NCI-H226 (cell line): ENCODE measurements around the gene COQ5.
"Not testable (repeated sequence)": the region's sequence is repeated elsewhere in the genome, so short reads cannot be mapped to it uniquely, and the experiment has no call there.

Source experiments
- DNase-seq: peaks from one replicate; pipeline ENCODE4 v3.0.0-alpha.2; 2015

COQ5 gene, protein sequence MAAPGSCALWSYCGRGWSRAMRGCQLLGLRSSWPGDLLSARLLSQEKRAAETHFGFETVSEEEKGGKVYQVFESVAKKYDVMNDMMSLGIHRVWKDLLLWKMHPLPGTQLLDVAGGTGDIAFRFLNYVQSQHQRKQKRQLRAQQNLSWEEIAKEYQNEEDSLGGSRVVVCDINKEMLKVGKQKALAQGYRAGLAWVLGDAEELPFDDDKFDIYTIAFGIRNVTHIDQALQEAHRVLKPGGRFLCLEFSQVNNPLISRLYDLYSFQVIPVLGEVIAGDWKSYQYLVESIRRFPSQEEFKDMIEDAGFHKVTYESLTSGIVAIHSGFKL

DNA sequence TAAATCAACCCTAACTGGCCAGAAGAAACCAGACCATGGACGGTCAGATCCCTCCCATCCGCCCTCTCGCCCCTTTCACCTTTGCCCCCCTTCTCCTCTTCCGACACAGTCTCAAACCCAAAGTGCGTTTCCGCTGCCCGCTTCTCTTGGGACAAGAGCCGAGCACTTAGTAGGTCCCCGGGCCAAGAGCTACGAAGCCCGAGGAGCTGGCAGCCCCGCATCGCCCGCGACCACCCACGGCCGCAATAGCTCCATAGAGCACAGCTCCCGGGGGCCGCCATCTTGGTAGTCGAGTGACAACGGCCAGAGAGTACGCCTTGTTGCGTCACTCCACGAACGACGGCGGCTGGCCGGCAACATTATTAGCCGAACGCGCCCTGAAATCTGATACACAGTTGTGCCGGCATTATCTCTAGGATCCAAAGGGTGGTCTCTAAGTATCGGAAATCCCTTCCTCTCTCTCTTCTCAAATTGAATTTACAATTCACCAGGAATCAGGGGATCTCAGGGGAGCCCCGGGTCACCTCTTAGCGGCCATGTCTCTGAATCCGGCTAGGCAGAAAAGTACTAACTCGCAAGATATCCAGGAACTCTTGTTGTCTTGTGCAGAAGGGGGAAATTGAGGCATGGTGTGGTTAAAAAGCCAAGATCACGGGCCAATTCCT, at the start of gene COQ5:
Gene COQ5 (minus strand): TSS at position 298 of the 665 bp plus-strand sequence. CDS start 17 bp downstream, at position 281.
- DNase-seq = peak; percentile 69

DNA sequence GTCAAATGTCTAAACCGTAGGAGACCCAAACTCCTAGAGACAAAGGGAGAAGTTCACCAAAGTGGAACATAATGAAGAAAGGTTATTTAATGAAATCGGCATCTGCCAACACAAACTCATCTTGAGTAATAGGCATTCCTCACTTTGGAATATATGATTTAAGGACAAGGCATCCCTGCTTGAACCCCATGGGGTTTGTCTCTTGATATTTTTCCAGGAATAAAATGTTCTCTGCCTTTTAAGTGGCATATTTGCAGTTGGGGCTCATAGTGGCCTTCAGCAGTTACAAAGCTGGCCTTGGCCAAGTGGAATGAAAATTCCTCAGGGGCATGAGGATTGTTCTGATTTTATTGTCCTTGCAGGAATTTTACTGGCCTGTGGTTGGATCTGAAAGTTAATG, 45.1 kb upstream of the COQ5 start:
- DNase-seq = no peak

- no peak for DNase-seq
Observed at GRCh38 chr12:120573560-120573959, 44.6 kb upstream of the COQ5 start.

- DNase-seq = peak; percentile 93
Observed at GRCh38 chr12:120571299-120571698, 42.3 kb upstream of the COQ5 start.

DNA sequence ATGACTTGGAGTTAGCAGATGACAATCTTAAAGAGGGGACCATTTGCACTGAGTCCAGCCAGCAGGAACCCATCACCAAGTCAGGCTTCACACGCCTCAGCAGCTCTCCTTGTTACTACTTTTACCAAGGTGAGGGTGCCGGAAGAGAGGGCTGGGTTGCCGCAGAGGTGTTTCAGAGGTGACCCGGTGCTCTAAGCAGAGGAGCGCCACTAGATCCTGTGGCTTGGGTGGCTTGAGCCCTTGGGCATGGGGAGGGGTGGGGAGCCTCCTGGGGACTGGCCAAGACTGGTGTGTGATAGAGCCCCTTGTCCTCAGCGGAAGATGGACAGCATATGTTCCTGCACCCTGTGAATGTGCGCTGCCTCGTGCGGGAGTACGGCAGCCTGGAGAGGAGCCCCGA, 34.5 kb upstream of the COQ5 start:
- no peak for DNase-seq

- no peak for DNase-seq
Observed at GRCh38 chr12:120562906-120563305, 33.9 kb upstream of the COQ5 start.

DNA sequence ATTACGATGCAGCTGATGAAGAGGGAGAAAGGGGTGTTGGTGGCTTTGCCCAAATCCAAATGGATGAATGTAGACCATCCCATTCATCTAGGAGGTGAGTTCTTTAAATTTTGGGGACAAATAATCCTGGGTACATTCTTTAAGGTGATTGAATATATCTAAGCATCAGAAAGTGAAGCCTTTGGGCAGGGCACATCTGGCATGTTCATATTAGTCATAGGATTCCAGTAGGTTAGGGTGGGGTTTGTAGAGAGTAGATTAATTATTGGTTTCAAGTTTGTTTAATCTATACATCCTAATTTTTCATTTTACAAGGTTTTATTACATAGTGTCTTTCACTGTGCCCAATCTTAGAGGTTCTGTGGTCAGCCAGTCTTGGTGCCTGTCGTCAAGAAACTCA, 28.6 kb upstream of the COQ5 start:
- no peak for DNase-seq

- no peak for DNase-seq
Observed at GRCh38 chr12:120554678-120555077, 25.7 kb upstream of the COQ5 start.

DNA sequence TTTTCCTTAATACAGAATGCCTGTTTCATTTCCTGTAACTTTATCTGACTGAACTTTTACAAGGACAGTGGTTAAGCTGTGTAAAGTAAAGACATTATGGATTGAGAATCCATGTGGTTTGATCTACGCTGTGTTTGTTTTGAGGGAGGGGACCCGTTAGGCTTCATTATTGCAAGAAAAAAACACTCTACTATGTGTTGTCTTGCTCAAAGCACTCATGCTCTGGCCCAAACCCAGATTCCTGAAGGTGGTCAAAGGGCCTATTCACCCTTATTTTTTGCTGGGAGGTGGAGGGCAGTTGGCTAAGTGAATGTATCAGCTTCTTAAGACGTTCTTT, 17.1 kb upstream of the COQ5 start:
- DNase-seq = no peak

GRCh38 chr12:120544691-120545090, 15.7 kb upstream of the COQ5 start:
- DNase-seq = no peak

DNA sequence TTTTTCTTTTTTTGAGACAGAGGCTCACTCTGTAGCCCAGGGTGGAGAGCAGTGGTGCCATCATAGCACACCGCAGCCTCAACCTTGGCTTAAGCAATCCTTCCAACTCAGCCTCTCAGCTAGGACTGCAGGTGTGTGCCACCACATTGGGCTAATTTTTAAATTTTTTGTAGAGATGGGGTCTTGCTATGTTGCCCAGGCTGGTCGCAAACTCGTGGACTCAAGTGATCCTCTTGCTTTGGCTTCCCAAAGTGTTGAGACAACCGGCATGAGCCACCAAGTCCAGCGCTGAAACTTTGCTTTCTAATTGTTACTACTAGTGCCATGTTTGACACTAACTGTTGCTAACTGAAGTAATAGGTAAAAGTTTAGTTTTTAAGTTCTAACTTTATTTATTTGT, 13.2 kb upstream of the COQ5 start:
- no peak for DNase-seq

DNA sequence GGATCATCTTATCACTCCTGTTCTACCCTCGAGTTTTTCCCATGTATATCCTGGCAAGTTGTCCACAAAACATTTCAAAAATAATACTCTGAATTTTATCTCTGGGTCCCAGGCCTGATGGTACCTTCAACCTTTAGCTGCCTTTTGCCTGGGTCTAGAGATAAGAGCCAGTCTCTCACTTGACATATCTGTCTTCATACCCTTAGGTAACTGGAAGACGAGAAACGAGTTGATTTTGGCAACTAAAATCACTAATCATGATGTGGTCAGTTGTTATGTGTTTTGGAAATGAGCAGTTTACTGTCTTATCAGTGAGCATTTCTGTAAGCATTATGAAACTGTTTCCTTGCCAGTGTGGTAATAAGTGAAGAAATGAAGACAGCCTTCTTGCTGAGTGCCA, 11.5 kb upstream of the COQ5 start:
- peak; percentile 96 for DNase-seq

DNA sequence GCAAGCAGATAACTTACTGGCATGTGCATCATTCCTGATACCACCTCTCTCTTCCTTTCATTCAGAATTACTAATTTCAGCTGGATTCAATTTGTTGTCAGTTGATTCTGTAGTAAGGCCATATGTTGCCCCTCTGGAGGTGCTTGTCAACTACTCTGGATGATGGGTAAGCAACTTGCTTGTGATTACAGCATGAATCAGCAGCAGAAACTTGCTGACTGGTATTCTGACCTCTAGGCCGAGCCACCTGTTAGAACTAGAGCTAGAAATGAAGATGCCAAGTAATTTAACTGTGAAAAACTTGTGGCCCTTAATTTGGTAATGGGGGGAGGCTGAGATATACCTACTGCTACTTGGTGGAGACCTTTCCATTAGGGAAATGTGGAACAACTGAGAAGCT, 10.3 kb upstream of the COQ5 start:
- DNase-seq = peak; percentile 35

DNA sequence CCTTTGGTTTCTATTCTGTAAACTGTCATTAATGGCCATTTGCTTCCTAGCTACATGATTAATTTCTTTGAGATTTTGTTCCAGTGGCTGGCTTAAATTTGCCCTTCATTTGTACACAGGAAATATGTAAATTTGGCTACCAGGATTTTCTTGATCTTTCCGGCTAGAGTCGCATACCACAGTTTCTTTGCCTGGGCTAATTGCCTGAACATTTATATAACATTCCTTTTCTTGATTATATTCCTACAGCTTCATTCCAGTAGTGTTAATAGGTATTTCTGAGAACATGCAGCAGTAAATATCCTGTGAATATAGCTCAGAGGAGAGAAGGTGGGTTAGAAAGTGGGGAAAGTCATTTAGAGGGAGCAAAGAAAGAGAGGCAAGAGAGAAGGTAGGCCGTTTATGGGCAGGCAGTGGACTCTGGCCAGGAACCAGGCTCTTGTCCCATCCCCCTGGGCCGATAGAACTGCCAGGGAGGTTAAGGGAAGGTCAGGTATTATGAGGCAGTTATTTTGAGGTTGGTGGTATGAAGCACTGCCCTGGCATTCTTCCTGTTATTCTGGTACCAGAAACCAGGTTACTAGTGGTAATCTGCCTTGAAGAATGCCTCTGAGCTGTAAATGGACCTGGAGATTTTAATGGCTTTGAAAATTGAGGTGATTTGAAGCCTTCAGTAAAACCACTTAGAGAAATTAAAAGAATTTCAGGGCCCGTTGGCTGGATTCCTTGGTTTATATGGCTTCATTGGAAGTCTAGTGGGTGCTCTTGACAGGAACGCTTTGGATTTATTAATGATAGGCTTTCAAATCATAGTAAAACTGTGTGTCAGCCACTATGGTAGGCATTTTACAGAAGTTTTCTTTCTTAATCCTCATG, 9.6 kb upstream of the COQ5 start:
- peak; percentile 89 for DNase-seq

DNA sequence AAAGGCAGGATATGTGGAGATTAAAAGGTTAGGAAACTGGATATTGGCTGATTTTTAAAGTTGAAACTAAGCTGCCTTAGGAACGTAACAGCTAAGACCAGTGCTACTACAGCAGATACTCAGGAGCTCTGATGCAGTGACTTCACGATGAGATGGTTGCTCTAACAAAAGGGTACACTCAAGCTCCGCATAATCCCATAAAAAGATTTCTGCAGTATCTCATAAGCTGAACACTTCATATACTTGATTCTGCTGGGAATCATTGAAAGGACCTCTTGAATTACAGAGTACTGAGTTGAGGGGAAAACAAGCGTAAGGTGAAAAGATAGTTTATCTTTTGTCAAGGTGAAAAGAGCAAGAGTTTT, 8.9 kb upstream of the COQ5 start:
- no peak for DNase-seq

- DNase-seq = no peak
Observed at GRCh38 chr12:120536064-120536791, 7.3 kb upstream of the COQ5 start.

GRCh38 chr12:120534703-120535655, 6.0 kb upstream of the COQ5 start:
- peak; percentile 50 for DNase-seq

DNA sequence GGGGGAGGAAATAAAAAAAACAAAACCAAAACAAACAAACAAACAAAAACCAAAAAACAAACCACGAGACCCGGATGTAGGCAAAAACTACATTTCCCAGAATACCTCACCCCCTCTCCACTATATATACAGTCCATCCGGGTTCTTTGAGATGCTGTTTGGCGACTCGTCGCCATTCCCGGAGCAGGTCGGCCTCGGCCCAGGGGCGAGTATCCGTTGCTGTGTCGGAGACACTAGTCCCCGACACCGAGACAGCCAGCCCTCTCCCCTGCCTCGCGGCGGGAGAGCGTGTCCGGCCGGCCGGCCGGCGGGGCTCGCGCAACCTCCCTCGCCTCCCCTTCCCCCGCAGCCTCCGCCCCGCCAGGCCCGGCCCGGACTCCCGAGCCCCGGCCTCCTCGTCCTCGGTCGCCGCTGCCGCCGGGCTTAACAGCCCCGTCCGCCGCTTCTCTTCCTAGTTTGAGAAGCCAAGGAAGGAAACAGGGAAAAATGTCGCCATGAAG, 5.3 kb upstream of the COQ5 start, which contains the start of gene RNF10:
Gene RNF10 (plus strand): TSS at position 154 of the 500 bp plus-strand sequence. CDS start 456 bp downstream, outside the sequence.
- DNase-seq = peak; percentile 64

DNA sequence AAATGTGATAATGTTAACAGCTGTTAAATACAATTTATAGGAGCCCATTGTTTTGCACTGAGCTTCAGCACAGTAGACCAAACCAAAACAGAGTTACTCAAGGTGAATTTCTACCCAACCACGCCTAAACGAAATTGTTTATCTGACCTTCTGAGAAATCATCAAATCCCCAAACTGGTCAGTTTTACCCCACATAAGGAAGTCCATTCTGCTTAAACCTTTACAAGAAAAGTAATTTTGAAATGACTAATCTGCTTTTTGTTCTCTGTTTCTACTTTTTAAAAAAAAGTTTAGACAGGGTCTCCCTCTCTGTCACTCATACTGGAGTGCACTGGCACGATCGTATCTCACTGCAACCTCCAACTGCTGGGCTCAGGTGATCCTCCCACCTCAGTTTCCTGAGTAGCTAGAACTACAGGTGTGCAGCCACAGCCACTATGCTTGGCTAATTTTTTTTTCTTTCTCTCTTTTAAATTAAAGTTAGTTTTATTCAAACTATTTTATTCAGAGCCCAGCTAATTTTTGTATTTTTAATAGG, 3.8 kb upstream of the COQ5 start:
- DNase-seq = no peak

GRCh38 chr12:120530418-120530761, 1.4 kb upstream of the COQ5 start:
- not testable (repeated sequence) for DNase-seq
